ENCODE data around the gene NR2C2.

NR2C2 gene

GRCh38 chr3:15065550-15066007 is 118.2 kb downstream of the NR2C2 start:
- DNase-seq = no peak

GRCh38 chr3:15066467-15066866 is 119.1 kb downstream of the NR2C2 start:
- no peak for DNase-seq

GRCh38 chr3:15069441-15069840 is 122.1 kb downstream of the NR2C2 start:
- DNase-seq = no peak

GRCh38 chr3:15071699-15072098 is 124.3 kb downstream of the NR2C2 start:
- DNase-seq = no peak

- no peak for DNase-seq
Observed at GRCh38 chr3:15074500-15074899, 127.1 kb downstream of the NR2C2 start.

- no peak for DNase-seq
Observed at GRCh38 chr3:15079091-15079490, 131.7 kb downstream of the NR2C2 start.

- DNase-seq = no peak
Observed at GRCh38 chr3:15081960-15082664, 134.7 kb downstream of the NR2C2 start.

GRCh38 chr3:15083252-15083651 is 135.9 kb downstream of the NR2C2 start:
- DNase-seq = no peak

- DNase-seq = no peak
Observed at GRCh38 chr3:15086263-15086662, 138.9 kb downstream of the NR2C2 start.

GRCh38 chr3:15086699-15087098 is 139.3 kb downstream of the NR2C2 start:
- DNase-seq = no peak

- DNase-seq = no peak
Observed at GRCh38 chr3:15089201-15089600, 141.8 kb downstream of the NR2C2 start.

GRCh38 chr3:15091575-15091974 is 144.2 kb downstream of the NR2C2 start:
- DNase-seq = no peak

GRCh38 chr3:15092686-15093085 is 145.3 kb downstream of the NR2C2 start:
- DNase-seq = no peak

- DNase-seq = no peak
Observed at GRCh38 chr3:15094187-15094875, 146.9 kb downstream of the NR2C2 start.

- DNase-seq = no peak
Observed at GRCh38 chr3:15096046-15096445, 148.7 kb downstream of the NR2C2 start.

- DNase-seq = no peak
Observed at GRCh38 chr3:15097891-15098290, 150.5 kb downstream of the NR2C2 start.
